Activated CD4-positive, alpha-beta memory T cell treated with anti-CD3 and anti-CD28 coated beads, Interleukin-2, amount 10 ng/mL, durations not matched to agents 7 days and 5 days (primary cell): ENCODE measurements around the gene PLXND1. TPM values are rescaled to one million over a fixed set of nuclear protein-coding genes. Genes with fewer than 3 reads are reported as not detected.
A peak's percentile ranks its signal among the peaks of the same experiment; 100 is the strongest.

Source experiments
- CTCF ChIA-PET: fragments of 350-600 bp; sonication (Branson Sonifier 250); formaldehyde crosslinking; loops from one replicate; lab custom pipeline; 2021; ENCODE audit warnings: antibody characterized with exemption, inconsistent platforms; lab: Charles Lee
- POLR2A ChIA-PET: fragments of 350-600 bp; sonication (Branson Sonifier 250); formaldehyde crosslinking; loops from one replicate; lab custom pipeline; 2021; ENCODE audit warnings: antibody characterized with exemption; lab: Charles Lee
- DNase-seq: peaks from one replicate; pipeline ENCODE4 v3.0.0-alpha.2; 2020
- H3K27ac Mint-ChIP-seq: one replicate; pipeline ENCODE4 v1.8.0; 2021; ENCODE audit warnings: mild to moderate bottlenecking, mixed read lengths
- H3K27me3 Mint-ChIP-seq: one replicate; pipeline ENCODE4 v1.8.0; 2021; ENCODE audit warnings: mixed read lengths
- H3K36me3 Mint-ChIP-seq: one replicate; pipeline ENCODE4 v1.8.0; 2021; ENCODE audit warnings: low read depth, mixed read lengths
- H3K4me1 Mint-ChIP-seq: one replicate; pipeline ENCODE4 v1.8.0; 2021; ENCODE audit warnings: mixed read lengths
- H3K4me3 Mint-ChIP-seq: one replicate; pipeline ENCODE4 v1.8.0; 2021; ENCODE audit warnings: mild to moderate bottlenecking, mixed read lengths
- H3K9me3 Mint-ChIP-seq: one replicate; pipeline ENCODE4 v1.8.0; 2021; ENCODE audit warnings: mixed read lengths
- total RNA-seq, 2 experiments: library from RNA; stranded (reverse); gene quantifications; one replicate each; pipeline ENCODE4 v1.2.3, GENCODE V29; 2021

Gene PLXND1
- total RNA-seq, 2 experiments from 2014 or later, result 13.4 to 18.0 TPM

- no peak for DNase-seq
- Mint-ChIP-seq H3K27me3 (peaks cover 46% of the 10 kb centered on the region), H3K4me1 (peaks cover 13% of the 10 kb centered on the region), H3K36me3 (peaks cover 2% of the 10 kb centered on the region), H3K9me3 (no peaks in the 10 kb centered on the region), H3K4me3 (peak overlapping the region; percentile 4), H3K27ac (no peak overlapping the region)
- CTCF ChIA-PET, result no interaction called here
- POLR2A ChIA-PET, result no interaction called here
These were observed 1.8 kb upstream of the PLXND1 start for GRCh38 chr3:129608087-129608935.

GRCh38 chr3:129607391-129608068 is 1.1 kb upstream of the PLXND1 start:
- Mint-ChIP-seq H3K9me3 (no peaks in the 10 kb centered on the region), H3K27me3 (peaks cover 53% of the 10 kb centered on the region), H3K36me3 (peaks cover 2% of the 10 kb centered on the region), H3K4me1 (peaks cover 13% of the 10 kb centered on the region), H3K4me3 (peak overlapping the region; percentile 74), H3K27ac (no peak overlapping the region)
- CTCF ChIA-PET, result no interaction called here
- POLR2A ChIA-PET, result no interaction called here
- no peak for DNase-seq

GRCh38 chr3:129605922-129606635 is 397 bp downstream of the PLXND1 start:
- CTCF ChIA-PET, result interaction anchor here (1.0 kb wide), 1 partner anchor 12 kb away, joined by 4 read pairs; no protein-coding TSS in a partner anchor
- peaks cover 2% of the 10 kb centered on the region for H3K36me3 Mint-ChIP-seq
- peak overlapping the region; percentile 78 for H3K4me3 Mint-ChIP-seq
- no peak for DNase-seq
- POLR2A ChIA-PET, result interaction anchor here (0.7 to 1.8 kb wide), 5 partner anchors 11 to 44 kb away, joined by 3 to 7 read pairs (median 4); no protein-coding TSS in a partner anchor
- no peak overlapping the region for H3K27ac Mint-ChIP-seq
- no peaks in the 10 kb centered on the region for H3K9me3 Mint-ChIP-seq
- H3K27me3 Mint-ChIP-seq, result peaks cover 63% of the 10 kb centered on the region
- H3K4me1 Mint-ChIP-seq, result peaks cover 13% of the 10 kb centered on the region

- Mint-ChIP-seq H3K27ac (no peak overlapping the region), H3K36me3 (peaks cover 2% of the 10 kb centered on the region), H3K4me1 (peaks cover 13% of the 10 kb centered on the region), H3K27me3 (peaks cover 68% of the 10 kb centered on the region), H3K4me3 (peak overlapping the region; percentile 78), H3K9me3 (no peaks in the 10 kb centered on the region)
- ChIA-PET CTCF (interaction anchor here (0.6 to 1.0 kb wide), 4 partner anchors 11 to 999 kb away, joined by 3 to 4 read pairs (median 4); no protein-coding TSS in a partner anchor), POLR2A (interaction anchor here (0.7 to 1.8 kb wide), 6 partner anchors 10 to 43 kb away, joined by 3 to 7 read pairs (median 4); no protein-coding TSS in a partner anchor)
- peak; percentile 48 for DNase-seq
These were observed 1.1 kb downstream of the PLXND1 start for GRCh38 chr3:129605203-129605921.

GRCh38 chr3:129604767-129605166 is 1.7 kb downstream of the PLXND1 start:
- H3K4me3 Mint-ChIP-seq, result peak overlapping the region; percentile 10
- H3K27me3 Mint-ChIP-seq, result peaks cover 71% of the 10 kb centered on the region
- no peaks in the 10 kb centered on the region for H3K9me3 Mint-ChIP-seq
- POLR2A ChIA-PET, result interaction anchor here (0.8 to 1.8 kb wide), 5 partner anchors 9 to 43 kb away, joined by 3 to 7 read pairs (median 4); no protein-coding TSS in a partner anchor
- no peak overlapping the region for H3K27ac Mint-ChIP-seq
- CTCF ChIA-PET, result interaction anchor here (0.6 to 0.8 kb wide), 3 partner anchors 46 to 998 kb away, joined by 3 to 4 read pairs (median 3); no protein-coding TSS in a partner anchor
- no peak for DNase-seq
- peaks cover 2% of the 10 kb centered on the region for H3K36me3 Mint-ChIP-seq
- H3K4me1 Mint-ChIP-seq, result peaks cover 13% of the 10 kb centered on the region

GRCh38 chr3:129603991-129604749 is 2.3 kb downstream of the PLXND1 start:
- POLR2A ChIA-PET, result interaction anchor here (1.7 kb wide), 1 partner anchor 10 kb away, joined by 6 read pairs; no protein-coding TSS in a partner anchor
- CTCF ChIA-PET, result no interaction called here
- DNase-seq, result no peak
- no peak overlapping the region for H3K4me3 Mint-ChIP-seq
- no peaks in the 10 kb centered on the region for H3K9me3 Mint-ChIP-seq
- peaks cover 2% of the 10 kb centered on the region for H3K36me3 Mint-ChIP-seq
- peaks cover 15% of the 10 kb centered on the region for H3K4me1 Mint-ChIP-seq
- H3K27me3 Mint-ChIP-seq, result peaks cover 67% of the 10 kb centered on the region
- no peak overlapping the region for H3K27ac Mint-ChIP-seq

GRCh38 chr3:129603561-129603942 is 2.9 kb downstream of the PLXND1 start:
- Mint-ChIP-seq H3K9me3 (no peaks in the 10 kb centered on the region), H3K4me3 (no peak overlapping the region), H3K36me3 (peaks cover 2% of the 10 kb centered on the region), H3K27ac (no peak overlapping the region), H3K27me3 (peaks cover 67% of the 10 kb centered on the region), H3K4me1 (peaks cover 15% of the 10 kb centered on the region)
- DNase-seq, result no peak
- ChIA-PET POLR2A (interaction anchor here (1.7 kb wide), 1 partner anchor 9 kb away, joined by 6 read pairs; no protein-coding TSS in a partner anchor), CTCF (no interaction called here)

- H3K36me3 Mint-ChIP-seq, result peaks cover 2% of the 10 kb centered on the region
- peaks cover 12% of the 10 kb centered on the region for H3K4me1 Mint-ChIP-seq
- no peak overlapping the region for H3K4me3 Mint-ChIP-seq
- H3K27me3 Mint-ChIP-seq, result peaks cover 67% of the 10 kb centered on the region
- ChIA-PET POLR2A (interaction anchor here (1.7 kb wide), 1 partner anchor 9 kb away, joined by 6 read pairs; no protein-coding TSS in a partner anchor), CTCF (no interaction called here)
- no peak overlapping the region for H3K27ac Mint-ChIP-seq
- no peaks in the 10 kb centered on the region for H3K9me3 Mint-ChIP-seq
- no peak for DNase-seq
These were observed 3.5 kb downstream of the PLXND1 start for GRCh38 chr3:129602730-129603560.

- ChIA-PET CTCF (no interaction called here), POLR2A (no interaction called here)
- no peaks in the 10 kb centered on the region for H3K9me3 Mint-ChIP-seq
- H3K4me1 Mint-ChIP-seq, result peaks cover 11% of the 10 kb centered on the region
- H3K36me3 Mint-ChIP-seq, result peaks cover 2% of the 10 kb centered on the region
- no peak overlapping the region for H3K27ac Mint-ChIP-seq
- no peak overlapping the region for H3K4me3 Mint-ChIP-seq
- peaks cover 63% of the 10 kb centered on the region for H3K27me3 Mint-ChIP-seq
- no peak for DNase-seq
These were observed 4.2 kb downstream of the PLXND1 start for GRCh38 chr3:129602309-129602708.

GRCh38 chr3:129601713-129602112 is 4.8 kb downstream of the PLXND1 start:
- Mint-ChIP-seq H3K4me1 (peaks cover 6% of the 10 kb centered on the region), H3K4me3 (no peak overlapping the region), H3K27me3 (peaks cover 60% of the 10 kb centered on the region), H3K9me3 (no peaks in the 10 kb centered on the region), H3K27ac (no peak overlapping the region), H3K36me3 (peaks cover 2% of the 10 kb centered on the region)
- CTCF ChIA-PET, result no interaction called here
- POLR2A ChIA-PET, result no interaction called here
- no peak for DNase-seq

- Mint-ChIP-seq H3K27ac (no peak overlapping the region), H3K9me3 (no peaks in the 10 kb centered on the region), H3K36me3 (no peaks in the 10 kb centered on the region), H3K4me3 (no peak overlapping the region), H3K4me1 (peaks cover 2% of the 10 kb centered on the region), H3K27me3 (peaks cover 63% of the 10 kb centered on the region)
- DNase-seq, result no peak
- CTCF ChIA-PET, result no interaction called here
- POLR2A ChIA-PET, result no interaction called here
These were observed 6.1 kb downstream of the PLXND1 start for GRCh38 chr3:129600348-129600747.
